ENCODE data around the gene FAM111B.

GRCh38 chr11:59174664-59175033 is 67.6 kb downstream of the FAM111B start:
- no peak for TF ChIP-seq CTCF (IDR thresholded peaks at IDR 0.05)
- no peak for TF ChIP-seq POLR2A (IDR thresholded peaks at IDR 0.05)
- TF ChIP-seq POLR2AphosphoS5 (IDR thresholded peaks at IDR 0.05) = no peak
